Muscle of back (tissue), 11 donors: Measurements from ENCODE around the gene TSPAN18. TPM values are rescaled to one million over a fixed set of nuclear protein-coding genes. Genes with fewer than 3 reads are reported as not detected.

ENCODE experiments used
- DNase-seq, 3 donors: peaks; one replicate each; pipeline versions ENCODE4 v3.0.0 to v3.0.0-alpha.2; 2013
- polyA plus RNA-seq, 10 donors: library from polyadenylated mRNA; unstranded; fragments of 120-200 nt; gene quantifications; one replicate each; pipeline ENCODE4 v1.2.1, GENCODE V29; 2013; ENCODE audit not compliant: insufficient read length in 10 of 10

TSPAN18 gene
- polyA plus RNA-seq, 10 donors = 33.7 to 58.7 (median 46.0) TPM

DNA sequence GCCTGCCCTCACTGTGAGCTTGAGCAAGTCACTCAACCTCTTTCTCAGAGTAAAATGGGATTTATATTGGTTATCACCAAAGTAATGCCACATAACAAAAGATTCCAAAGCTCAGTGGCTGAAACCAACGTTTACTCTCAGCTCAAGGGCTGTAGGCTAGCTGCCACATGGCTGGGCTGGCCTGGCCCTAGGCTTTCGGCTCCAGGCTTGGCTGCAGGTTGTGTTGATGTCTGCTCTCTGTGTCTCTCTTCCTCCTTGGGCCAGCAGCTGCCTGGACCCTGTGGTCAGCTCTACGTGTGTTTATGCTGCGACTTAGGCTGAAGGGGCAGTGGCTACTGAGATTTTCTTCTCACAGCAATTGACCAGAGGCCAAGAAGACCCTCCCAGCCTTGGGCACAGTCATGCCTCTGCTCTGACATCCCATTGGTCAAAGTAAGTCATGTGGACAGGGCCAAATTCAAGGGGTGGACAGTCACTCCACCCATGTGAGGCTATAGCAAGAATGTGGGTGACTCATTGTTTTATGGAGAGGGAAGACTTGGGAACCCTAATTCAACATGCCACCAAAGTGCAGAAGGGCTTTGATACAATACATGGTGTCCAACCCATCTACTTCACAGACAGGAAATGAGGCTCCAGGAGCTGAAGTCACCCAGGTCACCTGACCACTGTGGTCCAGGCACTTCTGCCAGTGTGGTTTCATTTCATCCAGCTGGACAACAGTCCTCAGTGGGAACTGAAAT is 90.6 kb downstream of the TSPAN18 start:
- DNase-seq = no peak

DNA sequence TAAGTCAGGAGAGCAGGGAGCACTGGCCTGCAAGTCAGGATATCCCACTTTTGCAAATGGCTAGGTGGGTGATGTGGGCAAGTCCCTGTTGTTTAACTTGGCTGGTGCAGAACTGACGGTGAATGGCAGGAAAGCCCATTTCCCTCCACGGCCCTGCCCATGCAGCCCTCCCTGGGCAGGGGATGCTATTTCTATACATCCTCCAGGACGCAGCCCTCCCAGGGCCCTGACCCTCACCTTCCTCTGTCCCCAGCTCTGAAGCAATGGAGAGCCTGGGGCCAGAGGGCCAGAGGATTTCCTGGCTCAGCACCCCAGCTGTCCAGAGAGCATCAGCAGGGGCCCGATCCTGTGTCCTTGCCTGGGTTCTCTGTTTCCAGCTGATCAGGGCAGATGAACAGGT is 91.3 kb downstream of the TSPAN18 start:
- no peak for DNase-seq

DNA sequence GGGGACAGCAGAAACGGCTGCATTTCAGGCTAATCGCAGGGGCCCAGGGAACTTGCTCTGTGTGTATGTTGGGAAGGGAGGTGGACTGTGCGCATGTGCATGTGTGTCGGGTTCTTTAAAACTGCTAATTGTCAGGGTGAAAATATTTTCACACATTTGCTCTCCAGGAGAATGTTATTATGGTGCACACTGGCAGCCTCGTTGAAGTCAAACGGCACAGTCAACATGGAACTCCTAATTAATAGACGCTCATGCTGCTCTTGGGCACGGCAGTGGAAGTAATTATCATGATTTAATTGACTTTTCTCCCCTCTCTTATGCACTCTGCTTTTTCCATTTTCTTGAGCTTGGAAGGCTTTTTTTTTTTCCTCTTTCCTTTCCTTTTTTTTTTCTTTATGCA is 92.6 kb downstream of the TSPAN18 start:
- no peak for DNase-seq

GRCh38 chr11:44822369-44822768 is 95.6 kb downstream of the TSPAN18 start:
- DNase-seq = no peak

DNA sequence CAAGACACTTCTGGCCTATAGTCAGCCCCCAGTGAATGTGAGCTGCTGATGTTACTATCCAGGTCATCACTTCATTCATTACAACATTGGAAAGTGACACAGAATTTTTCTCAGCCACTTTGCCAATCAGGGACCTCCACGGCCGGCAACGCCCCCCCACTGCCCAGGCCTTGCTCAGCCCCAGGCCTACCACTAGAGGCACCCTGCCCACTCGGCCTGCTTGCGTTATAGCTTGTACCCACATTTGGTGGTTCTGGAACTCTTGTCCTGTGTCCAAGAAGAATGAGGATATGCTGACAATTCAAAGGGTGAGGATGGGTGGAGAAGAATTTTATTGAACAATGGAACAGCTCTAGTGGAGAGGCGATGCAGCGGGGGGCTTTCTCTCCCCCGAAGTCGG is 96.2 kb downstream of the TSPAN18 start:
- no peak for DNase-seq

DNA sequence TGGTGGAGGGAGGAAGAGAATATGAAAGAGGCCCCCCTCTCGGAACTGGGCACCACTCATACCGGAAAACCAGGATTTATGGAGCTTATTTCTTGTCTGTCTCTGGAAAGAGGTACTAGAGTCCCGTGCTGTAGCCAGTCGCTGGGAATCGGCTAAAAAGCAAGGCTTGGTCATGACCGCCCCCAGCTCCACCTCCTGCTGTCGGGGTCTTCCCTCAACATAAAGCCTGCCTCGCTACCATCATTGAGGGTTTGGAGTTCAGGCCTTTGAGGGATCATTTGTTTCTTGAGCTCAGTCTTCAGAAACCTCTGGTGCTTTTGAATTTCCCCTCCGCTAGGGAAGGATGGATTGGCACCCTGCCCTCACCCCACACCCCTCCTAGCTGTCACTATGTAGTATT is 97.1 kb downstream of the TSPAN18 start:
- DNase-seq = no peak

DNA sequence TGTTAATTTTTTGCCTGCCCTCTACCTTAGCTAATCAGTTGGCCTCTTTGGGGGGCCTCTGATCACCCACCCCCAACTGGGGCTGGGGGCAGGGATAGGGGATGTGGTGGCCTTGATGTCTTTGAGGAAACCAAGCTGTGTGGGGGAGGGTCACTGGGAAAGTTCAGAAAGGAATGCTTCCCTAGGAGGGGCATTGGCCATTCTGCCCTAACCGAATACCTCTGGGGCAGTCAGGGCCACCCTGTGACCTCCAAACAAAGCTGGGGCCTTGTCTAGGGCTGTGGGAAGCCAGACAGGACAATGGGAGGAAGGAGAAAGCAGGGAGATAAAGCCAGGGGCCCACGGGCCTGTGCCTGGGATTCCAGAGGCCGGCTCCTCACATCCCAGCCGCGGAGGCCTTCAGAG is 97.5 kb downstream of the TSPAN18 start:
- no peak for DNase-seq

GRCh38 chr11:44825058-44825785 is 98.5 kb downstream of the TSPAN18 start:
- no peak for DNase-seq

GRCh38 chr11:44826922-44827643 is 100.3 kb downstream of the TSPAN18 start:
- no peak for DNase-seq

DNA sequence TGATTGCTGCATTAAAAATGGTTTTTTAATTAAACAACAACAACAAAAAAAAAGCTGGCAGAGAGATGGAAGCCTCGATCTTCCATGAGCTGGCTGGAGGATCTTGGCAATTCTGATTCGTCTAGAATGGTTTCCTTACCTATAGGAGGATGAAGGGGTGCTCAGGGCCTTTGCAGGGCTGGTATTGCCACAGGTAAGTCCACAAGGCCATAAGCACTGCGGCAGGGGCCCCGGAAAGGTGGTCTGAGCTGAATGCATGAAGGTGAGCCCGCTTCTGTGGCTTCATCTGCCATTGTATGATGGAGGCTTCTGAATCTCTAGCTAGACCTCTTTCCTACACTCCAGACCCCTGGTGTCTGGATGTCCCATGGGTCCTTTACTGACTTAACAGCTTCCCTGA is 101.5 kb downstream of the TSPAN18 start:
- DNase-seq = no peak

DNA sequence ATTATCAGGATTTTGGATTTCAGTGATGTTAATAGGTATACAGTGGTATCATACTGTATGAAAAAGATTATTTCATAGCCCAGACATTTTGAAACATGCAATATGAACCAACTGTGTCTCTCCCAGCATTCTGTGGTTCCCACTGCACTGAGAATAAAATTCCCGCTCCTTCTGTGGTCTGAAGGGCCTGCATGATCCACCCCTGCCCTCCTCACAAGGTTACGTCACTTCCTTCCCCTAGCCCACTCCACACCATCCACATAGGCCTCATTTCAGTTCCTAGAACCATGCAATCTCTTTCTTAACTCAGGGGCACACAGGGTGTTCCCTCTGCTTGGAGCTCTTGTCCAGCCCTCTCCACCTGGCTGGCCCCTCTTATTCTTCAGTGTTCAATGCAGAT is 103.1 kb downstream of the TSPAN18 start:
- no peak for DNase-seq

DNA sequence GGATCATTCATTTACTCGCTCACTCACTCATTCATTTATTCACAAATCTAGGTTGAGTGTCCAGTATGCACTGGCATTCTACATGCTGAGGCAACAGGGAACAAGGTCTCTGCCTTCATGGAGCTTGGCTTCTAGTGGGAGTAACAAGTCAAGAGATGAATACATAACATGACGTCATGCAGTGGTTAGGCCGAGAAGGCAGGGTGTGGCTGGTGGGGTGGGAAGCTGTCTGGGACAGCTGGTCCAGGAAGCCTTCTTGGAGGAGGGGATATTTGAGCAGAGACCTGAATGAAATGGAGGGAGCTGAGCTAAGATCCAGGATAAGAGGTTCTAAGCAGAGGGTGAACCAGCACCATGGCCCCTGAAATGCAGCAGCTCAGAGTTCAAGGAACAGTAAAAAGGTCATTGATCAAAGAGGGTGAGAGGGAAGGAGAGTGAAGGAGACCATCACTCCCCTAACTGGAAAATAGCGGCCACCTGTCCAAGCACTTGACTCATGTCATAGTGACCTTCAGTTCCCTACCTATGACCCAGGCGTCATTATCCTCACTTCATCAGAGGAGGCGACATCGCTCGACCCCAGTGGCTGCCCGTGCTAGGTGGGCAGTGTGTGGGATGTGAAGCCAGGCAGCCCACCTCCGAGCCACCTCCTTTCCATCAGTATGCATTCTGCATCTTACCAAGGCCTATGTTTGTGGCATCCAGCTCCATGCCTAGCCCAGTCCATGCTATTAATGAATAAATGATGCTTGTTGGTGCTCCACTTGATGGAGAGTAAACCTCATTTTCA is 105.0 kb downstream of the TSPAN18 start:
- DNase-seq = no peak

- no peak for DNase-seq
Observed at GRCh38 chr11:44832452-44832851, 105.7 kb downstream of the TSPAN18 start.

DNA sequence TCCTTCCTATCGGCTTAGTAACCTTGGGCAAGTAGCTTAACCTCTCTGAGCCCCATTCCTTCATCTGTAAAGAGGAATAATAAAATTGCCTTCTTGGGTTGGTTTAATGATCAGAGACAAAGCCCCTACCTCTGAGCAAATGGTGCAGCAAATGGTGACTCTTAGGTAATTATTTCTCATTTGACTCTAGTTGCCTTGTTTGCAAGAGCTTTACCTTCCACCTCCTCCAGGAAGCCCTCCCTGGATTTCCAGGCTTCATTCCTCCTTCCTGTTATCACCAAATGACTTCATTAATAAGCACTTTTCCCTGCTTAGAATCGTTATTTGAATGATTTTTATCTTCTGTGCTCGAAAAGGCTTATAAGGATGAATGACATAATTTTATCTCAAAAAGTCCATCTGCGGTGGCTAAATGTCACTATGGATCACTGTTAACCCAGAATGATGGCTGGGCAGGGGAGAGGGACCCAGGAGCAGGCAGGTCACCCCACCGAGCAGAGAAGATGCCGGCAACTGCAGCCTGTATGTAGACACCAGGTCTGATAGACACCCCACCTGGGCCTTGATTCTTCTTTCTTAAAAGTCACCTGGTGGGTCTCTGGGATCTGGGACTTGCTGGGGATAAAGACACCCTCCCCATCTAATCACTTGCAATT is 106.6 kb downstream of the TSPAN18 start:
- DNase-seq = no peak

DNA sequence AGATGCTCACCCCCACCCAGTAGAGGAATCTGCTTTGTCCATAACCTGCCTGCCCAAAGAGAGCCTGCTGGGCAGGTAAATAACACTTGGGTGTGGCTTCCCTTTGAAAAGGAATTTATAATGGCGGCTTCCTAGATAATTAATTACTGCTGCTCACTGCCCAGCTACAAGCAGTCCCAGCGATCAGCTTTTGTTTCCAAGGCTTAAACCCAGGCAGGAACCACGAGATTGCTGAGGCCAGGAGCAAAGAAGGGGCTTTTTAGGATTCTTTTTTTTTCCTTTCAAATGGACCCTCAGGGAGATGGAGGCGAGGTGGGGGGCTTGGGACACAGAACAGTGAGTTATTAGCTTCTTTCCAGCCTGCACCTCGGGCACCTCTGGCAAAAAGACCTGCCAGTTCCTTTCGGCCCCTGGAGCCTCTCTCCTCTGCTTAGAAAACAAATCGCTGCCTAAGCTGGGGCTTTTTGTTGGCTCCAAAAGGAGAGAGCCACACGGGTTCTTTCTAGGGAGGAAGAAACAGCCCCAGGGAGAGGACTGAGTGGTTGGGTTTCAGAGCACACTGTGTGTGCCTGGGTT is 107.2 kb downstream of the TSPAN18 start:
- DNase-seq = no peak

GRCh38 chr11:44834846-44835245 is 108.1 kb downstream of the TSPAN18 start:
- DNase-seq = no peak

GRCh38 chr11:44835296-44835695 is 108.5 kb downstream of the TSPAN18 start:
- no peak for DNase-seq

DNA sequence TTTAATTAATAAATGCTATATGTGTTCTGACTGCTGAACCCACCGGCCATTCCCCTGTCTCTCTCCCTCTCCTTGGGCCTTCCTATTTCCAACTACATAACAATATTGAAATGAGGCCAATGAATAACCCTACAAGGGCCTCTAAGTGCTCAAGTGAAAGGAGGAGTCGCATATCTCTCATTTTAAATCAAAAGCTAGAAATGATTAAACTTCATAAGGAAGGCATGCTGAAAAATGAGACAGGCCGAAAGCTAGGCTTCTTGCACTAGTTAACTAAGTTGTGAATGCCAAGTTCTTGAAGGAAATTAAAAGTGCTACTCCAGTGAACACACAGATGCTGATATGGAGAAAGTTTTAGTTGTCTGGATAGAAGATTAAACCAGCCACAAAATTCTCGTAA is 109.2 kb downstream of the TSPAN18 start:
- peak in 1 of 3 donors; percentile 66 for DNase-seq

- DNase-seq = no peak
Observed at GRCh38 chr11:44837661-44838060, 110.9 kb downstream of the TSPAN18 start.

GRCh38 chr11:44839458-44840084 is 112.8 kb downstream of the TSPAN18 start:
- no peak for DNase-seq

DNA sequence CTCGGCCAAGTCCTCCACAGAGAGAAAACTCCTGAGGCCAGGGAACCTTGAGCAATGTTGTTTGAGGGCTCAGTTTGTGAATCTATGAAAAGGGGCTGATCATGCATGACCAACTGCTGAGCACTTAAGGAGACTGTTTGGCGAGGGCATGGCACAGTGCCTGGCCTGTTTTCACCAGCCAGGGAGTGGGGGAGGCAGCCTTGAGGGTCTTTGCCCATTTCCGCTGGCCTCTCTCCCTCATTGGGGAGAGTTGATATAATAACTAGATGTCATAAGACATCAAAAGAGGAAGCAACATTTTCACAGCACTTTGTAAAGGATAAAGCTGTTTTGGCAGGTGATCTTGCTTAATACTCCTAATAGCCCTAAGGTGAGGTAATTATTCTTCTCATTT is 113.3 kb downstream of the TSPAN18 start:
- no peak for DNase-seq
